HG02970 (cell line): ENCODE data around the gene HARBI1.

Experiments used
- ATAC-seq: cut with Tn5 transposase; IDR thresholded peaks from one replicate; pipeline ENCODE4 v1.9.1; 2021; ENCODE audit warnings: mild to moderate bottlenecking, moderate library complexity, moderate number of reproducible peaks; ENCODE audit not compliant: unreplicated experiment, low FRiP score

HARBI1 gene, protein sequence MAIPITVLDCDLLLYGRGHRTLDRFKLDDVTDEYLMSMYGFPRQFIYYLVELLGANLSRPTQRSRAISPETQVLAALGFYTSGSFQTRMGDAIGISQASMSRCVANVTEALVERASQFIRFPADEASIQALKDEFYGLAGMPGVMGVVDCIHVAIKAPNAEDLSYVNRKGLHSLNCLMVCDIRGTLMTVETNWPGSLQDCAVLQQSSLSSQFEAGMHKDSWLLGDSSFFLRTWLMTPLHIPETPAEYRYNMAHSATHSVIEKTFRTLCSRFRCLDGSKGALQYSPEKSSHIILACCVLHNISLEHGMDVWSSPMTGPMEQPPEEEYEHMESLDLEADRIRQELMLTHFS

DNA sequence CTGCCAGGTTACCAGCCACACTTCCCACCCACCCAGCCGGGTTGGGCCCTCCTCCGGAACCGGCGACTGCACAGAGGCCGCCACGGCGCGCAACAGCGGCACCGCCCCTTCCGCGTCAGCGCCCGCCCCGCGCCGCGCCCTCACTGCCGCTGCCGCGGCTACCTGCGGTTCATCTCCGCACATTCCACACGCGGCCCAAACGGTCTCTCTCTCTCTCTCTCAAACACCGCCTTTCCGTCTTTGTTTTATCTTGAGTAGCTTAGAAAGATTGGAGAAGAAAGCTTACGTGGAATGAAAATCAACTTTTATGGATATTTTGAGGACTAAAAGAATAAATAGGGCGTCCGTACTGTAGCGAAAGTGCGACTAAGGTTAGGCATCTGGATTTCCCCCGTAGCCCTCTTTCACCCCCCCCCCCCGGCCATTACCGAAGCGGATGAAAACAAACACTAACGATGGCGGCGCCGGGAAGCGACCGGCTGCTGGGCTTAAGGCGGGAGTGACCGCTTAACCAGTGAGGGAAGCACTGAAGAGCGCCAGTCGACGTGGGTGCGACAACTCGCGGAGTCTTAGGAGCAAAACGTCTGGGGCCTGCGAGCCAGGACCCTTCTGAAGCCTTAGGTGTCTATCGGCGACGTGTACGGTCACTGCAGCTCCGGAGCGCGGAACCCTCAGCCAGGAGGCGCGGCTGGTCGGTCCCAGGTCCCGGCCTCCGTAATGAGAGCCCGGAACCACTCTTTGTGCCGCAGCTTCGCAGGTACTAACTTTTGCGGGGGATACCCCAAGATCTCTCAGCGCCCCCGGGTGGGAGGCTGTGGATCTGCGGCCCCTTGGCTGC is at the start of gene HARBI1, which contains the start of gene ATG13:
TSS of gene HARBI1 (minus strand) at position 94 of the 838 bp plus-strand sequence. CDS start 990 bp downstream, outside the sequence.
TSS of gene ATG13 (plus strand) at position 420 of the 838 bp plus-strand sequence. CDS start 26,739 bp downstream, outside the sequence.
- ATAC-seq = peak; percentile 94

GRCh38 chr11:46666516-46666915 is 49.5 kb upstream of the HARBI1 start:
- ATAC-seq = no peak

DNA sequence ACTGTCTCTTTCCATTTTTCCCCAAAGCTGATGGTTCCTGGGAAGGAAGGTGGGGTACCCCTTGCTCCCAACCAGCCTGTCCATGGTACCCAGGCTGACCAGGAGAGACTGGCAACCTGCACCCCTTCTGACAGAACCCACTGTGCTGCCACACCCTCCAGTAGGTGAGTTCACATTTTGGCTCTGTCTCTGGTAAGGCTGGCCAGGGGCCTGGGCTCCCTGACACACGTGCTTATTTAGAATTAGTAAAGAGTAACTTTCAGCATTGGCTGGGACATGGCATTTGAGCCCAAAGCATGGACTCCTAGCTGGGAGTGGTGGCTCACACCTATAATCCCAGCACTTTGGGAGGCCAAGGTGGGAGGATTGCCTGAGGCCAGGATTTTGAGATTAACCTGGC is 48.3 kb upstream of the HARBI1 start:
- no peak for ATAC-seq

DNA sequence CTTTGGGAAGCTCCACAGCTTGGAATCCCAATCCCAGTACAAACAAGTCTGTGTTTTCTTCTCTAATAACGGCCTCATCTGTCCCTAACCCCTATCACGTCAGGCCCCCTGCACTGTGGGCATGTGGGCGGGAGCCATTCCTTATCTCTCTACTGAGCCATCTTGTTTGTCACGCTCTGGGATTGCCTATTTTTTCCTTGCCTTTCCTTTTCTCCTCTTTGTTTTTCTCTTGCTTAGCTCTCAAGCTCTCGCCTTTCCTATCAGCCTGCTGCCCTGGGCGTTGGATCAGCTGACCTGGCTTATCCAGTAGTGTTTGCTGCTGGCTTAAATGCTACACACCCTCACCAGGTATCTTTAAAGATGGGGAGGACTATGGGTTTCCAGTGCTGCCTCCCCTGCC is 47.6 kb upstream of the HARBI1 start:
- no peak for ATAC-seq

- ATAC-seq = no peak
These were observed 46.4 kb upstream of the HARBI1 start for GRCh38 chr11:46663277-46663940.

DNA sequence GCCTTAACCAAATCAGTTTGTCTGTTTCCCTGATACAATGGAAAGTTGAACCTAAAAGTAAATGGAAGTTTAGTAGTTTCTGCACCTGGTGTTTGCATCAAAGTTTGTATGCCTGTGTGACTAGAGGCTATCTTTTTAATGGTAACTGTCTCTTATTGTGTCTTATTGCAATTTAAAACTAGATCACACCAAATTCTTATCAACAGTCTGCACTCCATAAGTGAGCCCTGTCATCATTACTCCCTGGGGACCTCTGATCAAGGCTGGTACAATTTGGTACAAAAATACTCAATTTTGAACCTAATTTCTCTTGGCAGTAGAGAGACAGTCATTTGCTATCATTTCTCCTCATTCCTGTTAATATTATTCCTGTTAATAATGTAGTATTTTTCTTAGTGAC is 45.3 kb upstream of the HARBI1 start:
- no peak for ATAC-seq

DNA sequence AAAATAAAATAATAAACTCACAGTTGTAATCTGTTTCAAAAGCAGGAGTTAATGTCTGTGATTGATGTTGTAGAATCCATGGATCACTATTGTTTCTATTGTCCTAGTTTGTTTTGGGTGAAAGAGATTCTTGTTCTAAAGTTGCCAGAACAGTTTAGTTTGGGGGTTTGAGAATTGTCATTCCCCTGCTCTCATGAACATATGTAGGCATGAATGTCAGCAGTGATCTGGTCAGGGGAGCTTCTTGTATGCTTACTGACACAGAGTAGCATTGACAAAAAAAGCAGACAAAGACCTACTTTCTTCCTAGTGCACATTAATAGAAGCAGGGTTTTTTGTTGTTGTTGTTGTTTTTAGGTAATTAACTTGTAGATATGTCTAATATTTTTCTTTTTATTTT is 44.8 kb upstream of the HARBI1 start:
- ATAC-seq = no peak

DNA sequence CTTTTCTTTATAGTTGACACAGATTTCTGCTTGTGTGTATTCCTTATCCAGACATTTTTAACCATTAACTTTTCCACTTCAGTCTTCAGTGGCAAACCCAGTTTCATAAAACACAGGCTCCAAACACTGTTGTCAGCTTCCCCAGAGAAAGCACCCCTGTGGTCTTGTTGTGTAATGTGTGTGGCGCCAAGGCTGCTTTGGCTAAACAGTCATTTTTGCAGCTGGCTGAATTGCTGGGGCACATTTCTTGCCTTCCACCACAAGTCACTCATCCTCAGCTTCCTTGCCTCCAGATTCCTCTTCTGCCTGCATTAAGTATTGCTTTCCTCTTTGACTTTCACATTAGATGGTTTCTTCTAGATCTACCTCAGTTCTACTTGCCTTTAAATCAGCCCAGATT is 42.9 kb upstream of the HARBI1 start:
- no peak for ATAC-seq

GRCh38 chr11:46658259-46658658 is 41.2 kb upstream of the HARBI1 start:
- no peak for ATAC-seq

GRCh38 chr11:46657186-46657585 is 40.2 kb upstream of the HARBI1 start:
- no peak for ATAC-seq

DNA sequence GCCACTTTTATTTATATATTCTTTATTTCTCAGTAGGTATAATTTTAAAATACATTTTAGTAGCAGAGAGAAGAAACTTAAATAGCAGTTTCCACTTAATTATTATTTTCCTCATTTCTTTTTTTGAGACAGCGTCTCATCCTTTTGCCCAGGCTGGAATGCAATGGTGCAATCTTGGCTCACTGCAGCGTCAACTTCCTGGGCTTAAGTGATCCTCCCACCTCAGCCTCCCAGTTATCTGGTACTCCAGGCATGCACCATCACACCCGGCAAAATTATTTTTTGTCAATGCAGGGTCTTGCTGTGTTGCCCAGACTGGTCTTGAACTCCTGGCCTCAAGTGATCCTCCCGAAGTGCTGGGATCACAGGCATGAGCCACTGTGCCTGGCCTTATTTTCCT is 38.6 kb upstream of the HARBI1 start:
- no peak for ATAC-seq

DNA sequence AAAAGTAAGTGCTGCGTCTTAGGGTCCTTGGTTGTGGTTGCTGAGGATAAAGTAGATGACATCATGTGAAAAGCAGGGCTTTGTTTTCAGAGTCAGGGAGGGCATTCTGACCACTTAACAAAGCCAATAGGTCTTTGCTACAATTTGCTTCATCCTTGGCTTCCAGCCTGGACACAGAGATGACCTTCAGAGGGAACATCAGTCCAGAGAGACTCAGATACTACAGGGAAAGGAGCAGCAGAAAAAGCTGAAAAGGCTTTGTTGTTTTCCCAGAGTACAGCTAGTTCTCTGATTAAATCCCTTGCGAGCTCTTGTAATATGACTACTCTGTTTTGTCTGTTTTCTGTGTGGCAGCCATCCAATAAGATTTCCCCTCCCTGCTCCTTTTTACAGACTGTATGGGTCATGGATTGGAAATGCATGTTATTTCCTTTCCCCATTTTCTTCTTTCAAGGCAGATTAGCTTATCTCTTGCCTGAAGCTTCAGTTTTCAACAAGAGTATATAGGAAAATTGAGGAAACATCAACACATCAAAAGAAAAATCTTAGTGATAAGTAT is 32.2 kb upstream of the HARBI1 start:
- no peak for ATAC-seq

DNA sequence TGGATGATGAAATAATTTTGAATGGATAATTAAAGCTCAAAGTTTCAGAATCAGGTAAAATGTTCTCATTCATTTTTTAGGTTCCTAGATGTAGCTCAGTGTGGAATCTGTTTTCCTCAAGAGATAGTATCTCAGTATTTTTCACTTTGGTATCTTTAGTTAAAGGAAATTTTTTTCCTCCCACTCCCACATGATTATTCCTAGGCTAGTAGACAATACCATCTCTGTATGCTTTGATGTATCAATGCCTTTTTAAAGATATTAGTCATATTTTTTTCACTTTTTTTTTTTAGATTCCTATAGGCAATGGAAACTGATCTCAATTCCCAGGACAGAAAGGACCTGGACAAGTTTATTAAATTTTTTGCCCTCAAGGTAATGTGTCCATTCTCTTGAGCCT is 27.0 kb upstream of the HARBI1 start:
- ATAC-seq = no peak

DNA sequence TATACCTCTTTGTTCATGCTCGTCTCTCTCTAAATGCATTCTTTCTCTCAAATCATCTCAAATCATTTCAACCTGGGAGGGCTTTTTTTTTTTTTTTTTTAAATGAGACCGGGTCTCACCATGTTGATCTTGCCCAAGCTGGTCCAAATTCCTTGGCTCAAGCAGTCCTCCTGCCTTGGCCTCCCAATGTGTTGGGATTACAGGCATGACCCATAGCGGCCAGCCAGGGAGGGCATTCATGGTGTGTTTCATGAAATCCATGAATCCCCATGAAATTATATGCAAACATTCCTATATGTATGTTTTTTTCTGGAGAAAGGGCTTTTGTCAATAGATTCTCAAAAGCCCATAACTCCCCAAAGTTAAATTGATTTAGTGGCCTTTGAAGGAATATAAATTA is 26.5 kb upstream of the HARBI1 start:
- no peak for ATAC-seq

GRCh38 chr11:46642627-46643335 is 25.8 kb upstream of the HARBI1 start:
- ATAC-seq = no peak

- ATAC-seq = no peak
These were observed 24.6 kb upstream of the HARBI1 start for GRCh38 chr11:46641639-46642038.

DNA sequence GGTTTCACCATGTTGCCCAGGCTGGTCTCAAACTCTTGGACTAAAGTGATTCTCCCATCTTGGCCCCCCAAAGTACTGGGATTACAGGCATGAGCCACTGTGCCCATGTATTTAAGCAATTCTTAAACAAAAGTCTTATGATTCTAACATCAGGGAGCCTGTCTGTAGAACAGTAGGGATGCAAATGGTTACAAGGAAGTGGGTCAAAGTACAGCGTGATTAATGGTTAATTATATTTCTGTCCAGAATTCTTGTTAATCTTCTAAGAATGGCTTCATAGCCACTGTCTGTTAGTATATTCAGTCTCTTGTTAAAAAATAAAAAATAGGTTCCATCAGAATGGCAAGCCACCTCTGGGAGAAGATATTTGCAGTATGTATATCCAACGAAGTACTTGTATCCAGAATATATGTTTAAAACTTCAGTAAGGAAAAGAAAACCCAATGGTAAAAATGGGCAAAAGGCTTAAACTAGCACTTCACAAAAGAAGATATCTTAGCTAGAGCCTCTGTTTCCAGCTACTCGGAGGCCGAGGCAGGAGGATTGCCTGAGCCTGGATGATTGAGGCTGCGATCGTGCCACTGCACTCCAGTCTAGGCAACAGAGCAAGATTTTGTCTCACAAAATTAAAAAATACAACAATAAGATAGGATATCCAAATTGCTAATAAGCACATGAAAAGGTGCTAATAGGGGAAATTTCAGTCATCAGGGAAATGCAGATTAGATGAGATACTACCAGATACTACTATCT is 23.2 kb upstream of the HARBI1 start:
- no peak for ATAC-seq

DNA sequence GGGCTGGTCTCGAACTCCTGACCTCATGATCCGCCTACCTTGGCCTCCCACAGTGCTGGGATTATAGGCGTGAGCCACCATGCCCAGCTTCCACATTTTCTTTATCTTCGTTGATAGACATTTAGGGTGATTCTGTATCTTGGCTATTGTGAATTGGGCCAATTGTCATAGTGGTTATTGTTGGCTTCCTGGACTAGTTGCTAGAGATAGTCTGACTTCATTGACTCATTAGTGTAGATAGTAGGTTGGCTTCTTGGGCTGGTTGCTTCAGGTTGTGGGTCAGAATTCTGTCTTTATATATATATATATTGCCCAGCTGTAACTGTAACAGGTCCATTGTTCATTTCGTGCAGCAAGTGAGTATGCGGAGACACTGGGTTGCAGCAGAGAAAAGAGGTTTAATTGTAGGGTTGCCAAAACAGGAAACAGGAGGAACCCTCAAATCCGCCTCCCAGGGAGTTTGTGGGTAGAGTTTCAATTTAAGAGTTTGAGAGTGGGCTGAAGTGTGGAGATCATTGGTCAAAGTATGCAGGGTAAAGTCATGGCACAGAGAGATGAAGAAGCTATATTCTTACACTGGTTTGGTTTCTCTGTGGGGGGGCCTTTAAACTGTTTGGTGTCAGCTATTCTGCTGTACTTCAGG is 22.3 kb upstream of the HARBI1 start:
- no peak for ATAC-seq

- no peak for ATAC-seq
These were observed 20.5 kb upstream of the HARBI1 start for GRCh38 chr11:46637546-46637945.
